CD4-positive, CD25-positive, alpha-beta regulatory T cell (primary cell): ENCODE results near the gene MAP6. TPM values are rescaled to one million over a fixed set of nuclear protein-coding genes. Genes with fewer than 3 reads are reported as not detected.
A peak's percentile ranks its signal among the peaks of the same experiment; 100 is the strongest.

Experiments
- ATAC-seq, 2 donors: fragments of 150-1000 bp; cut with Tn5 transposase; one replicate each; pipeline ENCODE4 v1.10.0; 2021; ENCODE audit warnings: low read depth in 2 of 2, moderate number of reproducible peaks in 2 of 2, moderate library complexity in 1 of 2
- DNase-seq, 3 donors: peaks; one replicate each; pipeline versions ENCODE4 v3.0.0 to v3.0.0-alpha.2; 2012 to 2022; ENCODE audit warnings: mixed read lengths in 1 of 3
- H3K27ac ChIP-seq: one replicate; pipeline ENCODE4 v1.7.0; 2013; ENCODE audit warnings: mild to moderate bottlenecking, low read length; ENCODE audit not compliant: insufficient read depth, poor library complexity, severe bottlenecking
- H3K27me3 ChIP-seq: one replicate; pipeline ENCODE4 v1.7.0; 2013; ENCODE audit warnings: low read length; ENCODE audit not compliant: control insufficient read depth, insufficient read depth
- H3K36me3 ChIP-seq: one replicate; pipeline ENCODE4 v1.7.0; 2013; ENCODE audit warnings: mild to moderate bottlenecking, low read length, moderate library complexity; ENCODE audit not compliant: control insufficient read depth, insufficient read depth
- H3K4me1 ChIP-seq: 2 replicates; pipeline ENCODE4 v1.7.0; 2013; ENCODE audit warnings: mild to moderate bottlenecking, low read length; ENCODE audit not compliant: insufficient read depth, control insufficient read depth, poor library complexity, severe bottlenecking
- H3K4me3 ChIP-seq: one replicate; pipeline ENCODE4 v1.7.0; 2013; ENCODE audit warnings: low read depth, mild to moderate bottlenecking, low read length, moderate library complexity
- H3K9me3 ChIP-seq, 2 experiments: 1 replicate in 1 of 2; 2 replicates in 1 of 2; pipeline ENCODE4 v1.7.0; 2013; ENCODE audit warnings: low read length in 2 of 2, mild to moderate bottlenecking in 1 of 2, moderate library complexity in 1 of 2; ENCODE audit not compliant: control insufficient read depth in 2 of 2
- H3K27ac Mint-ChIP-seq, 3 donors: one replicate each; pipeline ENCODE4 v1.8.0; 2020 to 2022; ENCODE audit warnings: mild to moderate bottlenecking in 3 of 3, mixed read lengths in 3 of 3, moderate library complexity in 2 of 3
- H3K27me3 Mint-ChIP-seq: one replicate; pipeline ENCODE4 v1.8.0; 2022; ENCODE audit warnings: mild to moderate bottlenecking, mixed read lengths
- H3K36me3 Mint-ChIP-seq: one replicate; pipeline ENCODE4 v1.8.0; 2020; ENCODE audit warnings: mixed read lengths
- H3K4me1 Mint-ChIP-seq, 4 donors: one replicate each; pipeline ENCODE4 v1.8.0; 2020 to 2022; ENCODE audit warnings: mixed read lengths in 4 of 4, mild to moderate bottlenecking in 1 of 4
- H3K4me3 Mint-ChIP-seq, 4 donors: one replicate each; pipeline ENCODE4 v1.8.0; 2020 to 2022; ENCODE audit warnings: mild to moderate bottlenecking in 4 of 4, mixed read lengths in 4 of 4, moderate library complexity in 3 of 4
- H3K9me3 Mint-ChIP-seq, 7 donors: one replicate each; pipeline ENCODE4 v1.8.0; 2020 to 2022; ENCODE audit warnings: mixed read lengths in 7 of 7, mild to moderate bottlenecking in 3 of 7, moderate library complexity in 2 of 7
- polyA plus RNA-seq, 4 donors: library from polyadenylated mRNA; unstranded; fragments of 300-500 nt; fragmentation: Illumina TruSeq; gene quantifications; one replicate each; pipeline ENCODE4 v1.2.3, GENCODE V29; 2021
- total RNA-seq: library from RNA; stranded (reverse); gene quantifications from one replicate; pipeline ENCODE4 v1.2.3, GENCODE V29; 2022

The MAP6 gene
- total and polyA plus RNA-seq, 5 donors from 2014 or later: 0.44 TPM; not detected in 4

- no peaks in the 10 kb centered on the region for H3K27me3 ChIP-seq
- H3K4me1 ChIP-seq: no peaks in the 10 kb centered on the region
- Mint-ChIP-seq H3K9me3 (peaks cover 0 to 1% (median 0%) of the 10 kb centered on the region in 7 donors), H3K36me3 (no peaks in the 10 kb centered on the region), H3K27me3 (peaks cover 24% of the 10 kb centered on the region), H3K4me3 (no peak overlapping the region), H3K27ac (no peak overlapping the region), H3K4me1 (peaks cover 0 to 2% (median 0%) of the 10 kb centered on the region in 4 donors)
- H3K27ac ChIP-seq: no peak overlapping the region
- DNase-seq: no peak
- ATAC-seq: no peak
- H3K36me3 ChIP-seq: no peaks in the 10 kb centered on the region
- H3K4me3 ChIP-seq: no peak overlapping the region
- H3K9me3 ChIP-seq: no peaks in the 10 kb centered on the region
Measured at GRCh38 chr11:75602951-75603350, 65.9 kb downstream of the MAP6 start.

- DNase-seq: no peak
- Histone ChIP-seq H3K9me3 (no peaks in the 10 kb centered on the region), H3K27ac (no peak overlapping the region), H3K4me1 (no peaks in the 10 kb centered on the region), H3K27me3 (no peaks in the 10 kb centered on the region), H3K36me3 (no peaks in the 10 kb centered on the region), H3K4me3 (no peak overlapping the region)
- H3K27me3 Mint-ChIP-seq: peaks cover 27% of the 10 kb centered on the region
- H3K9me3 Mint-ChIP-seq: peaks cover 0 to 1% (median 0%) of the 10 kb centered on the region in 7 donors
- ATAC-seq: no peak
- peaks cover 0 to 2% (median 0%) of the 10 kb centered on the region in 4 donors for H3K4me1 Mint-ChIP-seq
- H3K4me3 Mint-ChIP-seq: no peak overlapping the region
- H3K36me3 Mint-ChIP-seq: no peaks in the 10 kb centered on the region
- H3K27ac Mint-ChIP-seq: no peak overlapping the region
Measured at GRCh38 chr11:75601494-75601893, 67.3 kb downstream of the MAP6 start.

GRCh38 chr11:75600356-75600755 is 68.5 kb downstream of the MAP6 start:
- H3K4me1 ChIP-seq: no peaks in the 10 kb centered on the region
- peaks cover 0 to 2% (median 0%) of the 10 kb centered on the region in 4 donors for H3K4me1 Mint-ChIP-seq
- H3K27ac ChIP-seq: no peak overlapping the region
- H3K36me3 Mint-ChIP-seq: no peaks in the 10 kb centered on the region
- no peak overlapping the region for H3K4me3 Mint-ChIP-seq
- H3K4me3 ChIP-seq: no peak overlapping the region
- DNase-seq (no peak), ATAC-seq (no peak)
- no peaks in the 10 kb centered on the region for H3K27me3 ChIP-seq
- H3K9me3 Mint-ChIP-seq: peaks cover 0 to 1% (median 0%) of the 10 kb centered on the region in 7 donors
- peaks cover 32% of the 10 kb centered on the region for H3K27me3 Mint-ChIP-seq
- no peaks in the 10 kb centered on the region for H3K9me3 ChIP-seq
- H3K27ac Mint-ChIP-seq: no peak overlapping the region
- H3K36me3 ChIP-seq: no peaks in the 10 kb centered on the region

- ATAC-seq (no peak), DNase-seq (no peak)
- no peaks in the 10 kb centered on the region for H3K9me3 ChIP-seq
- H3K4me1 ChIP-seq: no peaks in the 10 kb centered on the region
- H3K36me3 Mint-ChIP-seq: no peaks in the 10 kb centered on the region
- H3K9me3 Mint-ChIP-seq: peaks cover 0 to 1% (median 0%) of the 10 kb centered on the region in 7 donors
- no peaks in the 10 kb centered on the region for H3K36me3 ChIP-seq
- H3K4me1 Mint-ChIP-seq: peaks cover 0 to 2% (median 0%) of the 10 kb centered on the region in 4 donors
- peaks cover 26% of the 10 kb centered on the region for H3K27me3 Mint-ChIP-seq
- H3K4me3 Mint-ChIP-seq: no peak overlapping the region
- H3K27ac ChIP-seq: no peak overlapping the region
- H3K27ac Mint-ChIP-seq: no peak overlapping the region
- H3K27me3 ChIP-seq: no peaks in the 10 kb centered on the region
- H3K4me3 ChIP-seq: no peak overlapping the region
Measured at GRCh38 chr11:75598900-75599299, 69.9 kb downstream of the MAP6 start.

GRCh38 chr11:75598264-75598663 is 70.6 kb downstream of the MAP6 start:
- no peak overlapping the region for H3K27ac Mint-ChIP-seq
- peaks cover 0 to 2% (median 0%) of the 10 kb centered on the region in 4 donors for H3K4me1 Mint-ChIP-seq
- H3K4me1 ChIP-seq: no peaks in the 10 kb centered on the region
- no peaks in the 10 kb centered on the region for H3K36me3 ChIP-seq
- no peaks in the 10 kb centered on the region for H3K36me3 Mint-ChIP-seq
- no peak for ATAC-seq
- no peaks in the 10 kb centered on the region for H3K27me3 ChIP-seq
- H3K4me3 Mint-ChIP-seq: no peak overlapping the region
- H3K9me3 ChIP-seq: no peaks in the 10 kb centered on the region
- H3K27me3 Mint-ChIP-seq: peaks cover 26% of the 10 kb centered on the region
- DNase-seq: no peak
- H3K9me3 Mint-ChIP-seq: peaks cover 0 to 1% (median 0%) of the 10 kb centered on the region in 7 donors
- H3K4me3 ChIP-seq: no peak overlapping the region
- no peak overlapping the region for H3K27ac ChIP-seq

- Mint-ChIP-seq H3K27ac (no peak overlapping the region), H3K4me1 (peaks cover 0 to 4% (median 0%) of the 10 kb centered on the region in 4 donors), H3K27me3 (peaks cover 21% of the 10 kb centered on the region), H3K9me3 (no peaks in the 10 kb centered on the region), H3K4me3 (no peak overlapping the region), H3K36me3 (no peaks in the 10 kb centered on the region)
- H3K27me3 ChIP-seq: no peaks in the 10 kb centered on the region
- no peak overlapping the region for H3K4me3 ChIP-seq
- DNase-seq (peak in 1 of 3 donors; percentile 20), ATAC-seq (no peak)
- H3K27ac ChIP-seq: no peak overlapping the region
- H3K36me3 ChIP-seq: no peaks in the 10 kb centered on the region
- no peaks in the 10 kb centered on the region for H3K4me1 ChIP-seq
- H3K9me3 ChIP-seq: no peaks in the 10 kb centered on the region
Measured at GRCh38 chr11:75597636-75598035, 71.2 kb downstream of the MAP6 start.

GRCh38 chr11:75596914-75597313 is 71.9 kb downstream of the MAP6 start:
- Mint-ChIP-seq H3K9me3 (no peaks in the 10 kb centered on the region), H3K27me3 (peaks cover 16% of the 10 kb centered on the region), H3K27ac (no peak overlapping the region), H3K36me3 (no peaks in the 10 kb centered on the region), H3K4me3 (no peak overlapping the region), H3K4me1 (peaks cover 0 to 8% (median 2%) of the 10 kb centered on the region in 4 donors)
- DNase-seq (no peak), ATAC-seq (no peak)
- Histone ChIP-seq H3K36me3 (no peaks in the 10 kb centered on the region), H3K9me3 (no peaks in the 10 kb centered on the region), H3K27ac (no peak overlapping the region), H3K27me3 (no peaks in the 10 kb centered on the region), H3K4me1 (no peaks in the 10 kb centered on the region), H3K4me3 (no peak overlapping the region)

GRCh38 chr11:75595429-75595828 is 73.4 kb downstream of the MAP6 start:
- no peak for DNase-seq
- Histone ChIP-seq H3K4me1 (no peaks in the 10 kb centered on the region), H3K9me3 (no peaks in the 10 kb centered on the region), H3K36me3 (no peaks in the 10 kb centered on the region), H3K4me3 (no peak overlapping the region), H3K27ac (no peak overlapping the region), H3K27me3 (no peaks in the 10 kb centered on the region)
- H3K36me3 Mint-ChIP-seq: no peaks in the 10 kb centered on the region
- peaks cover 0 to 8% (median 2%) of the 10 kb centered on the region in 4 donors for H3K4me1 Mint-ChIP-seq
- no peak for ATAC-seq
- no peak overlapping the region for H3K27ac Mint-ChIP-seq
- no peak overlapping the region for H3K4me3 Mint-ChIP-seq
- H3K27me3 Mint-ChIP-seq: peaks cover 12% of the 10 kb centered on the region
- H3K9me3 Mint-ChIP-seq: no peaks in the 10 kb centered on the region
